H9 (cell line): ENCODE data around the gene PDYN. TPM values are rescaled to one million over a fixed set of nuclear protein-coding genes. Genes with fewer than 3 reads are reported as not detected.

Experiments
- DNase-seq: peaks from one replicate; pipeline ENCODE4 v3.0.0-alpha.2; 2017
- H2AFZ ChIP-seq: one replicate; pipeline ENCODE4 v1.6.1; 2013; ENCODE audit warnings: mild to moderate bottlenecking, low read length, control low read depth, moderate library complexity
- H2AK5ac ChIP-seq: 2 replicates; pipeline ENCODE4 v1.6.1; 2013; ENCODE audit warnings: low read length, control low read depth, mixed read lengths; ENCODE audit not compliant: insufficient read length
- H2BK120ac ChIP-seq: one replicate; pipeline ENCODE4 v1.6.1; 2013; ENCODE audit warnings: low read depth, mild to moderate bottlenecking, low read length, control low read depth, inconsistent platforms; ENCODE audit not compliant: poor library complexity, severe bottlenecking
- H2BK12ac ChIP-seq: 2 replicates; pipeline ENCODE4 v1.6.1; 2013; ENCODE audit warnings: low read length, control low read depth, mixed read lengths, low read depth; ENCODE audit not compliant: insufficient read length
- H2BK15ac ChIP-seq: 2 replicates; pipeline ENCODE4 v1.6.1; 2013; ENCODE audit warnings: low read depth, low read length, control low read depth
- H2BK20ac ChIP-seq: one replicate; pipeline ENCODE4 v1.6.1; 2013; ENCODE audit warnings: low read depth, mild to moderate bottlenecking, low read length, control low read depth, inconsistent platforms; ENCODE audit not compliant: poor library complexity, severe bottlenecking
- H2BK5ac ChIP-seq: 2 replicates; pipeline ENCODE4 v1.6.1; 2013; ENCODE audit warnings: low read length, control low read depth, mixed read lengths; ENCODE audit not compliant: insufficient read length
- H3K14ac ChIP-seq: 2 replicates; pipeline ENCODE4 v1.6.1; 2013; ENCODE audit warnings: low read length, control low read depth; ENCODE audit not compliant: insufficient read depth
- H3K18ac ChIP-seq: 2 replicates; pipeline ENCODE4 v1.6.1; 2013; ENCODE audit warnings: low read depth, mild to moderate bottlenecking, mixed read lengths, low read length, control low read depth; ENCODE audit not compliant: insufficient read length
- H3K23ac ChIP-seq: 2 replicates; pipeline ENCODE4 v1.6.1; 2013; ENCODE audit warnings: low read length, control low read depth, mixed read lengths, low read depth; ENCODE audit not compliant: insufficient read length
- H3K23me2 ChIP-seq: 2 replicates; pipeline ENCODE4 v1.6.1; 2013; ENCODE audit warnings: low read depth, mild to moderate bottlenecking, mixed read lengths, low read length, control low read depth; ENCODE audit not compliant: insufficient read length, poor library complexity, severe bottlenecking
- H3K27ac ChIP-seq: 2 replicates; pipeline ENCODE4 v1.5.1; 2013; ENCODE audit warnings: low read length, control low read depth, mixed read lengths, low read depth; ENCODE audit not compliant: insufficient read length
- H3K27me3 ChIP-seq: 2 replicates; pipeline ENCODE4 v1.6.1; 2013; ENCODE audit warnings: low read length, control low read depth, inconsistent platforms; ENCODE audit not compliant: insufficient read depth
- H3K4ac ChIP-seq: 2 replicates; pipeline ENCODE4 v1.6.1; 2013; ENCODE audit warnings: low read depth, mild to moderate bottlenecking, control low read depth, inconsistent platforms, low read length, moderate library complexity
- H3K4me1 ChIP-seq: 2 replicates; pipeline ENCODE4 v1.6.1; 2013; ENCODE audit warnings: low read length, control low read depth, inconsistent platforms; ENCODE audit not compliant: insufficient read depth
- H3K4me2 ChIP-seq: 2 replicates; pipeline ENCODE4 v1.6.1; 2013; ENCODE audit warnings: low read length, control low read depth, mixed read lengths; ENCODE audit not compliant: insufficient read length, insufficient read depth
- H3K56ac ChIP-seq: 2 replicates; pipeline ENCODE4 v1.6.1; 2013; ENCODE audit warnings: low read depth, mild to moderate bottlenecking, mixed read lengths, low read length, control low read depth; ENCODE audit not compliant: insufficient read length
- H3K79me1 ChIP-seq: 2 replicates; pipeline ENCODE4 v1.6.1; 2013; ENCODE audit warnings: low read depth, mild to moderate bottlenecking, moderate library complexity, low read length, control low read depth, inconsistent platforms; ENCODE audit not compliant: insufficient read depth, poor library complexity, severe bottlenecking
- H3K79me2 ChIP-seq: 2 replicates; pipeline ENCODE4 v1.6.1; 2013; ENCODE audit warnings: low read length, control low read depth, inconsistent platforms; ENCODE audit not compliant: insufficient read depth
- H3K9ac ChIP-seq: 2 replicates; pipeline ENCODE4 v1.6.1; 2013; ENCODE audit warnings: low read length, control low read depth, mixed read lengths; ENCODE audit not compliant: insufficient read length; ENCODE audit errors: extremely low read depth
- H3K9me3 ChIP-seq: one replicate; pipeline ENCODE4 v1.6.1; 2013; ENCODE audit warnings: low read depth, low read length, inconsistent platforms; ENCODE audit not compliant: control insufficient read depth
- H3T11ph ChIP-seq: one replicate; pipeline ENCODE4 v1.6.1; 2013; ENCODE audit warnings: mild to moderate bottlenecking, low read length, control low read depth, inconsistent platforms
- H4K20me1 ChIP-seq: one replicate; pipeline ENCODE4 v1.6.1; 2013; ENCODE audit not compliant: control insufficient read depth, insufficient read length, insufficient read depth
- H4K5ac ChIP-seq: 2 replicates; pipeline ENCODE4 v1.6.1; 2013; ENCODE audit warnings: low read depth, mild to moderate bottlenecking, mixed read lengths, low read length, control low read depth; ENCODE audit not compliant: insufficient read length
- H4K8ac ChIP-seq: replicated peaks from 2 replicates; pipeline ENCODE4 v1.6.1; 2013; ENCODE audit warnings: low read length, control low read depth, mixed read lengths, low read depth; ENCODE audit not compliant: insufficient read length
- H4K91ac ChIP-seq: 2 replicates; pipeline ENCODE4 v1.6.1; 2013; ENCODE audit warnings: low read depth, mild to moderate bottlenecking, moderate library complexity, mixed read lengths, low read length, control low read depth; ENCODE audit not compliant: insufficient read length
- H3K27ac Mint-ChIP-seq, 3 experiments: 2 replicates in 2 of 3; 3 replicates in 1 of 3; pipeline ENCODE4 v1.8.0; 2020 to 2021; ENCODE audit warnings: mixed read lengths in 3 of 3, mild to moderate bottlenecking in 1 of 3, moderate library complexity in 1 of 3
- H3K27me3 Mint-ChIP-seq: 2 replicates; pipeline ENCODE4 v1.8.0; 2021; ENCODE audit warnings: low read depth, mild to moderate bottlenecking, moderate library complexity, mixed read lengths
- H3K36me3 Mint-ChIP-seq, 3 experiments: 2 replicates in 2 of 3; 3 replicates in 1 of 3; pipeline ENCODE4 v1.8.0; 2020 to 2021; ENCODE audit warnings: low read depth in 3 of 3, mixed read lengths in 3 of 3; ENCODE audit not compliant: insufficient read depth in 1 of 3
- H3K4me1 Mint-ChIP-seq, 2 experiments: 2 replicates each; pipeline ENCODE4 v1.8.0; 2020; ENCODE audit warnings: mixed read lengths in 2 of 2
- H3K4me3 Mint-ChIP-seq, 2 experiments: 2 replicates in 1 of 2; 3 replicates in 1 of 2; pipeline ENCODE4 v1.8.0; 2020 to 2021; ENCODE audit warnings: mild to moderate bottlenecking in 2 of 2, mixed read lengths in 2 of 2, moderate library complexity in 1 of 2
- H3K9me3 Mint-ChIP-seq, 2 experiments: 2 replicates in 1 of 2; 3 replicates in 1 of 2; pipeline ENCODE4 v1.8.0; 2020; ENCODE audit warnings: mild to moderate bottlenecking in 2 of 2, mixed read lengths in 2 of 2, moderate library complexity in 1 of 2
- WGBS: extraction: QIAGEN DNeasy Blood & Tissue Kit; methylation state at CpG from one replicate; pipeline ENCODE4 v1.1.7; 2013; ENCODE audit warnings: missing lambda C conversion rate, low lambda C conversion rate, mixed read lengths; ENCODE audit not compliant: insufficient read length; ENCODE audit errors: extremely low coverage; 5-methylcytosine and 5-hydroxymethylcytosine counted together
- total RNA-seq: library from RNA; stranded (reverse); gene quantifications from 2 replicates; pipeline ENCODE4 v1.2.1, GENCODE V29; 2021
- TF ChIP-seq, protein P1 (sequence below): fragments of 200-600 bp; sonication (generic); conservative IDR thresholded peaks from 3 replicates; pipeline ENCODE4 v1.8.0; 2021; ENCODE audit warnings: antibody characterized with exemption, mild to moderate bottlenecking

PDYN gene
- total RNA-seq, 1 experiment from 2014 or later, result 0.63 TPM

- H3K4me1 ChIP-seq, result no peaks in the 10 kb centered on the region
- no peaks in the 10 kb centered on the region for H3K9me3 Mint-ChIP-seq
- no peak overlapping the region for H2AFZ ChIP-seq
- H2BK15ac ChIP-seq, result no peak overlapping the region
- no peaks in the 10 kb centered on the region for H3K23me2 ChIP-seq
- H2AK5ac ChIP-seq, result no peak overlapping the region
- no peak for DNase-seq
- H2BK12ac ChIP-seq, result no peak overlapping the region
- H3K27me3 ChIP-seq, result no peaks in the 10 kb centered on the region
- H4K5ac ChIP-seq, result no peak overlapping the region
- H3K9me3 ChIP-seq, result no peaks in the 10 kb centered on the region
- H4K8ac ChIP-seq, result no peak overlapping the region
- H3K27ac Mint-ChIP-seq, result no peak overlapping the region
- peaks cover 42% of the 10 kb centered on the region for H3K27me3 Mint-ChIP-seq
- H2BK5ac ChIP-seq, result no peak overlapping the region
- no peaks in the 10 kb centered on the region for H3K36me3 Mint-ChIP-seq
- no peak overlapping the region for H3T11ph ChIP-seq
- no peak overlapping the region for H2BK20ac ChIP-seq
- no peak overlapping the region for H3K27ac ChIP-seq
- no peak overlapping the region for H3K14ac ChIP-seq
- H4K91ac ChIP-seq, result no peak overlapping the region
- H3K23ac ChIP-seq, result no peak overlapping the region
- H4K20me1 ChIP-seq, result no peaks in the 10 kb centered on the region
- TF ChIP-seq, protein P1, sequence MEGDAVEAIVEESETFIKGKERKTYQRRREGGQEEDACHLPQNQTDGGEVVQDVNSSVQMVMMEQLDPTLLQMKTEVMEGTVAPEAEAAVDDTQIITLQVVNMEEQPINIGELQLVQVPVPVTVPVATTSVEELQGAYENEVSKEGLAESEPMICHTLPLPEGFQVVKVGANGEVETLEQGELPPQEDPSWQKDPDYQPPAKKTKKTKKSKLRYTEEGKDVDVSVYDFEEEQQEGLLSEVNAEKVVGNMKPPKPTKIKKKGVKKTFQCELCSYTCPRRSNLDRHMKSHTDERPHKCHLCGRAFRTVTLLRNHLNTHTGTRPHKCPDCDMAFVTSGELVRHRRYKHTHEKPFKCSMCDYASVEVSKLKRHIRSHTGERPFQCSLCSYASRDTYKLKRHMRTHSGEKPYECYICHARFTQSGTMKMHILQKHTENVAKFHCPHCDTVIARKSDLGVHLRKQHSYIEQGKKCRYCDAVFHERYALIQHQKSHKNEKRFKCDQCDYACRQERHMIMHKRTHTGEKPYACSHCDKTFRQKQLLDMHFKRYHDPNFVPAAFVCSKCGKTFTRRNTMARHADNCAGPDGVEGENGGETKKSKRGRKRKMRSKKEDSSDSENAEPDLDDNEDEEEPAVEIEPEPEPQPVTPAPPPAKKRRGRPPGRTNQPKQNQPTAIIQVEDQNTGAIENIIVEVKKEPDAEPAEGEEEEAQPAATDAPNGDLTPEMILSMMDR, result no peak
- no peak overlapping the region for H3K56ac ChIP-seq
- no peak overlapping the region for H3K4me2 ChIP-seq
- H3K4me1 Mint-ChIP-seq, result peaks cover 0 to 2% of the 10 kb centered on the region in 2 experiments; a peak in 3 of 4 replicates
- no peaks in the 10 kb centered on the region for H3K79me1 ChIP-seq
- H3K18ac ChIP-seq, result no peak overlapping the region
- no peak overlapping the region for H3K4me3 Mint-ChIP-seq
- no peak overlapping the region for H3K9ac ChIP-seq
- no peak overlapping the region for H2BK120ac ChIP-seq
- no peak overlapping the region for H3K4ac ChIP-seq
- WGBS, result no CpG with 5 or more reads among the region's 3 CpGs
- no peaks in the 10 kb centered on the region for H3K79me2 ChIP-seq
These were observed 28.3 kb upstream of the PDYN start for GRCh38 chr20:2022163-2022562.
